Measurements from ENCODE around the gene P4HTM.

The P4HTM gene

GRCh38 chr3:48983096-48983495, 6.9 kb upstream of the P4HTM start:
- DNase-seq (ENCODE audit: low read depth): no peak

GRCh38 chr3:48984663-48985062, 5.4 kb upstream of the P4HTM start:
- DNase-seq (ENCODE audit: low read depth): no peak

- no peak for DNase-seq (ENCODE audit: low read depth)
Measured at GRCh38 chr3:48985831-48986376, 4.1 kb upstream of the P4HTM start.

- DNase-seq (ENCODE audit: low read depth): no peak
Measured at GRCh38 chr3:48989126-48989795, 780 bp upstream of the P4HTM start.

GRCh38 chr3:48990636-48991469, 812 bp downstream of the P4HTM start:
- no peak for DNase-seq (ENCODE audit: low read depth)

GRCh38 chr3:48991851-48992545, 2.0 kb downstream of the P4HTM start:
- DNase-seq (ENCODE audit: low read depth): no peak

- no peak for DNase-seq (ENCODE audit: low read depth)
Measured at GRCh38 chr3:48993834-48994233, 3.8 kb downstream of the P4HTM start.

- DNase-seq (ENCODE audit: low read depth): no peak
Measured at GRCh38 chr3:48996640-48997039, 6.6 kb downstream of the P4HTM start.

- DNase-seq (ENCODE audit: low read depth): no peak
Measured at GRCh38 chr3:48997102-48997635, 7.1 kb downstream of the P4HTM start.

- no peak for DNase-seq (ENCODE audit: low read depth)
Measured at GRCh38 chr3:48997714-48998637, 7.9 kb downstream of the P4HTM start.

- DNase-seq (ENCODE audit: low read depth): no peak
Measured at GRCh38 chr3:48999085-48999858, 9.2 kb downstream of the P4HTM start.

- DNase-seq (ENCODE audit: low read depth): no peak
Measured at GRCh38 chr3:49001155-49001554, 11.1 kb downstream of the P4HTM start.

- DNase-seq (ENCODE audit: low read depth): no peak
Measured at GRCh38 chr3:49004352-49005302, 14.6 kb downstream of the P4HTM start.

GRCh38 chr3:49005303-49005680, 15.3 kb downstream of the P4HTM start:
- no peak for DNase-seq (ENCODE audit: low read depth)

- DNase-seq (ENCODE audit: low read depth): no peak
Measured at GRCh38 chr3:49005998-49006397, 16.0 kb downstream of the P4HTM start.

GRCh38 chr3:49006408-49007067, 16.5 kb downstream of the P4HTM start:
- DNase-seq (ENCODE audit: low read depth): no peak

- peak; percentile 91 for DNase-seq (ENCODE audit: low read depth)
Measured at GRCh38 chr3:49007068-49007770, 17.2 kb downstream of the P4HTM start, which contains the start of gene WDR6. TSS of gene WDR6 (plus strand) at chr3:49007391. CDS start at chr3:49007432, 41 bp downstream.

Measured in HS-5 (cell line).